GM18951 (cell line): Measurements from ENCODE around the gene WDR62.
A peak's percentile ranks its signal among the peaks of the same experiment; 100 is the strongest.

Source experiments
- POLR2A ChIP-seq: IDR thresholded peaks from 4 replicates; pipeline ENCODE4 v1.6.1; 2011; ENCODE audit warnings: mild to moderate bottlenecking; ENCODE audit not compliant: insufficient read length, insufficient read depth; ENCODE audit errors: extremely low read depth
- in situ Hi-C: fragments of 300-500 bp; cut with MboI; formaldehyde crosslinking; loops from one replicate; pipeline ENCODE4 v1.12.0; 2022; ENCODE audit warnings: low sequenced_read_pairs, mixed read lengths, inconsistent platforms; ENCODE audit not compliant: unreplicated experiment

The WDR62 gene

DNA sequence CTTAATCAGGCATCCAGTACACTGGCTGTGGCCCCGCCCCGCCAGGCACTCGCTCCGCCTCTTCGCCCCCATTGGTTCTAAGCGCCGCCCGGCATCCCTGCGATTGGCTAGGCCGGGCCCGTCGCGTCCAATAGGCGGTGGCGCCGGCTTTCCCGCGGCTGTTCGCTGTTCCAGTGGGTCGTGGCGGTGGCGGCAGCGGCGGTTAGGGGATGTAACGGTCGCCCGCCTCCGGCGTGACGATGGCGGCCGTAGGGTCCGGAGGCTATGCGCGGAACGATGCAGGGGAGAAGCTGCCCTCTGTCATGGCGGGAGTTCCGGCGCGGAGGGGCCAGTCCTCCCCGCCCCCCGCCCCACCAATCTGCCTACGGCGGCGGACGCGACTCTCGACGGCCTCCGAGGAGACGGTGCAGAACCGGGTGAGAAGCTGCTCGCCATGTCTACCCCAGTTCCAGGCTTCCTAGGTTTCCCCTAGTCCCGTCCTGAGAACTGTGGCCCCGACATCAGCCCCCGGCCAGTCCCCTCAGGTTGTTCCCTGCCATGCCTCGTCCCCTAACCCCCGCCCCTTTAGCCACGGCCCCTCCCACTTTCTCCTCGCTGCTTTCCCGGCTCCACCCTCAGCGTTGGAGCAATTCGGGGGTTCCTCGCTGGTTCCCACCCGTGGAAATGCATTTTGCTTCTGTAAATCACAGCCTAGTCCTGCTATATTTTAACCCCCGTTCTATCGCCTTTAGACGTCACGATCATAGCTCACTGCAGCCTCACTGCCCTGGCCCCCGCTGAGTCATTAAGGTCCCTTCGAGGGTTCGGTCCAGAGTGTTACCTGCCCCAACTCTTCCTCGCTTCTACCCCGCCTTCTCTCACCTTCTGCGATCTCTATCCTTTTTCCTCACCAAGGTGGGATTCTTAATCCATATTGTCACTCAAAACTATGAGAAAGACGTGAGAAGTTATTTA, at the start of gene WDR62:
WDR62 (plus strand) TSS at position 165 of the 954 bp plus-strand sequence; CDS start at position 240, 75 bp downstream.
- in situ Hi-C loops = no loop called here
- peak; percentile 72 for TF ChIP-seq POLR2A

- no peak for TF ChIP-seq POLR2A
- in situ Hi-C loops = no loop called here
Observed at GRCh38 chr19:36006955-36007354, 47.7 kb upstream of the WDR62 start.

- in situ Hi-C loops = no loop called here
- no peak for TF ChIP-seq POLR2A
Observed at GRCh38 chr19:36008336-36008978, 46.2 kb upstream of the WDR62 start, which contains the start of gene SYNE4. Gene SYNE4 (minus strand): TSS chr19:36008813. CDS start chr19:36008681, 132 bp downstream.

DNA sequence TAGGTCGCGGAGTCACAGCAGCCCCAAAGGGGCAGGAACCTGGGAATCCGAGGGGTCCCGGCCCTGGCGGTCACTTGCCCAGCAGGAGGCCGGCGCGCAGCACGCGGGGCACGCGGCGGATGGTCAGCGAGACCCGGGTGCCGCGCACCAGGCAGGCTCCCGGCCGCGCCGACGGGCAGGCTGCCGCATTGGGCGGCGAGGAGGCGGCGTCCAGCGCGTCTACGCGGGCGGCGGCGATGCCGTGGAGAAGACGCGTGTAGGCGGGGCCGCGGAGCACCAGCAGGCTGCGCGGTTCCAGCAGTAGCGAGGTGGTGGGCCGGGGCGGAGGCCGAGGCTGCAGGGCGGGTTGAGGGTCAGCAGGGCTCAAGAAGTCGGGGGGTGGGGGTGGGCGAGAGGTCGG, 45.5 kb upstream of the WDR62 start:
- TF ChIP-seq POLR2A = peak; percentile 44
- in situ Hi-C loops = no loop called here

- in situ Hi-C loops = no loop called here
Observed at GRCh38 chr19:36009633-36010379, 44.9 kb upstream of the WDR62 start.

GRCh38 chr19:36010402-36010801, 44.3 kb upstream of the WDR62 start:
- TF ChIP-seq POLR2A = no peak
- in situ Hi-C loops = no loop called here

More at GRCh38 chr19:36009633-36010379, 44.9 kb upstream of the WDR62 start:
- no peak for TF ChIP-seq POLR2A

GRCh38 chr19:36013280-36014011, 41.3 kb upstream of the WDR62 start:
- TF ChIP-seq POLR2A = no peak
- in situ Hi-C loops = no loop called here

GRCh38 chr19:36014012-36014924, 40.4 kb upstream of the WDR62 start, which contains the start of gene ALKBH6:
Gene ALKBH6 (minus strand): TSS chr19:36014213. CDS start chr19:36013397, 816 bp downstream.
- in situ Hi-C loops = no loop called here

GRCh38 chr19:36019061-36019670, 35.5 kb upstream of the WDR62 start:
- TF ChIP-seq POLR2A = no peak
- in situ Hi-C loops = no loop called here

More at GRCh38 chr19:36014012-36014924, 40.4 kb upstream of the WDR62 start, which contains the start of gene ALKBH6:
- peak; percentile 63 for TF ChIP-seq POLR2A

GRCh38 chr19:36023432-36023831, 31.3 kb upstream of the WDR62 start:
- TF ChIP-seq POLR2A = no peak
- in situ Hi-C loops = no loop called here

DNA sequence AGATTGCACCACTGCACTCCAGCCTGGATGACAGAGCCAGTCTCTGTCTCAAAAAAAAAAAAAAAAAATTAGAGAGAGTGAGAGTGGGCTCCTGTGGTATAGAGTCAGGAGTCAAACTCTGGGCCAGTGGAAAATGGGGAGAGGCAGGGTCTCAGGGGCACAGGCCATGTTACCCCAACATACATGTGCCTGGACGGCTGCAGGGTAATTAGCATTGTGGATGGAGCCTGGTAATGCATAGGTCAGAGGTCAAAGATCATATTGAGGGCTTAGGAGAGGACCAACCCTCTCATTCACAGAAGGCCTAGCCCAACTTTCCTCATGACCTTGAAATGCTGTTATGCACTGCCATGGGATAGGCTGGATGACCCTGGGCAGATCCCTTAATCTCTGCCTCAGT, 29.2 kb upstream of the WDR62 start:
- in situ Hi-C loops = no loop called here
- TF ChIP-seq POLR2A = no peak
